ENCODE results near the gene SNX3. TPM values are rescaled to one million over a fixed set of nuclear protein-coding genes. Genes with fewer than 3 reads are reported as not detected.

The SNX3 gene
- total and polyA plus RNA-seq, 4 donors: 124 to 245 (median 171) TPM

DNA sequence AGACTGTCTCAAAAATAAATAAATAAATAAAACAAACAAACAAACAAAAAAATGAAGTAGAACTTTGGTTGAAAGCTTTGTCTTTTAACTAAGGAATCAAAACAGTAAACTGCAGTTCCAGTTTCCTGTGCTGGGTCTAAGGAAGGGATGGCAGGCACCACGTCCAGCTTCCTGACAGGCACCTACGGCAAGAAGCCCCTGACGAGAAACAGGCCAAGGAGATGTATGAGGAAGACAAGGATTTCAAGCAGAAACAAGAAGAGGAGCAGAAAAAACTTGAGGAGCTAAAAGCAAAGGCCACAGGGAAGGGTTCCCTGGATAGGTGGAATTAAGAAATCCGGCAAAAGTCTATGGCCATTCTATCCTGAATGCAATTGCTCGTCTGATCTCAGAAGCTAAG, 8.8 kb downstream of the SNX3 start:
- Histone ChIP-seq H3K4me1 (ENCODE audit: control insufficient read depth in 5 of 5, insufficient read depth in 5 of 5, low read length in 5 of 5) (peaks cover 0 to 30% (median 0%) of the 10 kb centered on the region in 5 donors), H3K27me3 (ENCODE audit: control insufficient read depth in 3 of 3, insufficient read depth in 3 of 3, low read length in 2 of 3) (no peaks in the 10 kb centered on the region), H3K27ac (ENCODE audit: low read depth in 1 of 2, low read length in 1 of 2) (no peak overlapping the region), H3K9ac (ENCODE audit: insufficient read depth in 1 of 2, low read length in 2 of 2) (no peak overlapping the region), H3K4me3 (no peak overlapping the region), H3K36me3 (ENCODE audit: control insufficient read depth in 4 of 4, insufficient read depth in 4 of 4, low read length in 4 of 4) (peaks cover 0 to 6% (median 0%) of the 10 kb centered on the region in 4 donors), H3K9me3 (ENCODE audit: control insufficient read depth in 4 of 4, insufficient read depth in 3 of 4, low read length in 3 of 4) (no peaks in the 10 kb centered on the region)
- TF ChIP-seq CTCF (IDR thresholded peaks at IDR 0.05; ENCODE audit: control extremely low read depth, extremely low read depth): no peak
- ATAC-seq (ENCODE audit: insufficient read depth, low FRiP score) (no peak), DNase-seq (no peak)
- 76 to 82% methylated on average over 5 of the region's 5 CpGs for WGBS, 2 donors

DNA sequence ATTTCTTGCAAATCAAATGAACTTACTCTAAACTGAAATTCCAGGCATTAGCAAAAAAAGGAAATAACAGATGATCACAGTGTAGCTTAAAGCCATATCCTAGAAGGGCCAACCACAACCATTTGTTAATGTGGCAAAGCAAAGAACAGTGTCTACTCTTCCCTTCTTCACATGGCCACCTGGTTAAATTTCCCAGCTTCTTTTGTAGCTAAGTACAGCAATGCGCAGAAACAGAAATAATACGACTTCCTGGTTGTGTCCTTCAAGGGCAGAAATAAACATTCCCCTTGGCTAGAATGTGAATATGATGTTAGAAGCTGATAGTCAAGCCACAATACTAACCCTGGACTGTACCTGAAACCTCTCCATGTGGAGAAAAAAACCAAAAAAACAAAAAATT, 9.6 kb downstream of the SNX3 start:
- peaks cover 0 to 29% (median 0%) of the 10 kb centered on the region in 5 donors for H3K4me1 ChIP-seq (ENCODE audit: control insufficient read depth in 5 of 5, insufficient read depth in 5 of 5, low read length in 5 of 5)
- H3K4me3 ChIP-seq: no peak overlapping the region
- no peaks in the 10 kb centered on the region for H3K9me3 ChIP-seq (ENCODE audit: control insufficient read depth in 4 of 4, insufficient read depth in 3 of 4, low read length in 3 of 4)
- H3K27ac ChIP-seq (ENCODE audit: low read depth in 1 of 2, low read length in 1 of 2): no peak overlapping the region
- no peak overlapping the region for H3K9ac ChIP-seq (ENCODE audit: insufficient read depth in 1 of 2, low read length in 2 of 2)
- no peaks in the 10 kb centered on the region for H3K27me3 ChIP-seq (ENCODE audit: control insufficient read depth in 3 of 3, insufficient read depth in 3 of 3, low read length in 2 of 3)
- peaks cover 0 to 6% (median 0%) of the 10 kb centered on the region in 4 donors for H3K36me3 ChIP-seq (ENCODE audit: control insufficient read depth in 4 of 4, insufficient read depth in 4 of 4, low read length in 4 of 4)
- TF ChIP-seq CTCF (IDR thresholded peaks at IDR 0.05; ENCODE audit: control extremely low read depth, extremely low read depth): no peak
- WGBS, 2 donors: 50 to 70% methylated on average over 2 of the region's 2 CpGs
- ATAC-seq (ENCODE audit: insufficient read depth, low FRiP score) (no peak), DNase-seq (no peak)

- Histone ChIP-seq H3K27me3 (ENCODE audit: control insufficient read depth in 3 of 3, insufficient read depth in 3 of 3, low read length in 2 of 3) (no peaks in the 10 kb centered on the region), H3K27ac (ENCODE audit: low read depth in 1 of 2, low read length in 1 of 2) (no peak overlapping the region), H3K4me3 (no peak overlapping the region), H3K9me3 (ENCODE audit: control insufficient read depth in 4 of 4, insufficient read depth in 3 of 4, low read length in 3 of 4) (no peaks in the 10 kb centered on the region), H3K9ac (ENCODE audit: insufficient read depth in 1 of 2, low read length in 2 of 2) (no peak overlapping the region), H3K4me1 (ENCODE audit: control insufficient read depth in 5 of 5, insufficient read depth in 5 of 5, low read length in 5 of 5) (peaks cover 0 to 28% (median 0%) of the 10 kb centered on the region in 5 donors), H3K36me3 (ENCODE audit: control insufficient read depth in 4 of 4, insufficient read depth in 4 of 4, low read length in 4 of 4) (peaks cover 0 to 4% (median 0%) of the 10 kb centered on the region in 4 donors)
- no peak for ATAC-seq (ENCODE audit: insufficient read depth, low FRiP score)
- WGBS, 2 donors: 59 to 85% methylated on average over 2 of the region's 2 CpGs
- TF ChIP-seq CTCF (IDR thresholded peaks at IDR 0.05; ENCODE audit: control extremely low read depth, extremely low read depth): no peak
- DNase-seq: no peak
These were observed 10.5 kb downstream of the SNX3 start for GRCh38 chr6:108250240-108250866.
